Fibroblast of skin of left biceps (primary cell): ENCODE results near the gene PGGT1B.

Experiments used
- DNase-seq, 2 experiments: peaks; one replicate each; pipeline ENCODE4 v3.0.0-alpha.2; 2013; ENCODE audit warnings: low read depth in 2 of 2

PGGT1B gene

GRCh38 chr5:115262321-115263077 is at the start of gene PGGT1B:
TSS of gene PGGT1B (minus strand) at chr5:115262877. CDS start at chr5:115262851, 26 bp downstream.
- DNase-seq = peak; percentile 8 to 12

GRCh38 chr5:115309751-115310370 is 47.2 kb upstream of the PGGT1B start:
- DNase-seq = peak; percentile 15 to 25

GRCh38 chr5:115308815-115309214 is 46.1 kb upstream of the PGGT1B start:
- DNase-seq = no peak

DNA sequence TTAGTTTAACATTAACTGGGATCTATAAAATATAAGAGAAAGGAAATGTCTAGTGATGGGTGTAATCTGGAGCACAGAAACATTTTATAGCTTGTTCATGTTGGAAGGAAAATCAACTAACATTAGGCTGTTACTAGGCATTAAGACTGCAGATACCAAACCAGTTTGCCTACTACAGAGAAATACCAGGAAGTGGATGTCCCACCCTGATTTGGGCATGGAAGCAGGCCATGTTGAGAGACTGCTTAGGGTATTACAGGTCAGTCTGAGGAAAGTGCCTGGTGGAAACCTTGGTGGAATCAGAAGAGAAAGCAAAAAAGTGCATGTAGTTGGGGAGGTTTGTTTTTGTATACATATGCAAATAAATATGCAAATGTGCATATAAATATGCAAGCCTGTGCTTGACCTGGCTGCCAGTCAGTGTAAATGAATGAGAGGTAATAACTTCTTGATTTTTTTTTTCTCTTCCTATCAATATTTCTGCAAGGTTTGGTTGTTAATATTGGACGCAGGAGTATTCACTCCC is 43.4 kb upstream of the PGGT1B start:
- DNase-seq = no peak

GRCh38 chr5:115304496-115304895 is 41.8 kb upstream of the PGGT1B start:
- no peak for DNase-seq

- no peak for DNase-seq
Observed at GRCh38 chr5:115298811-115299210, 36.1 kb upstream of the PGGT1B start.

DNA sequence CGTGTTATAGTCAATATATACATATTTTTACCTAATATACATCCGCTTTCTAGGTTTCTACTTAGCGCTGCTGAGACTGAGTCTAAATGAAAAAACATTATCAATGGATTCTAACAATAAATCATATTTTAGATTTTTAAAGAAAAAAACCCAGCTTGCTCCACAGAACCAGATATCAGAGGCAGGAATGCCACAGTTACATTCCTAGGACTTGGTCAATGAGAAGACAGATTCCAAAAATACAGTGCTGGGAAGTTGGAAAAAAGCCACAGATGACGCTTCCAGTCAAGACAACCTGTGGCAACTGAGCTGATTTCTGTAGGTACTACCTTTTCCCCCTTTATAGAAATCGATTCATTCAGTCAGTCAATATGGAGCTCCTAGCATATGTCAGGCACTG is 34.4 kb upstream of the PGGT1B start:
- DNase-seq = no peak

DNA sequence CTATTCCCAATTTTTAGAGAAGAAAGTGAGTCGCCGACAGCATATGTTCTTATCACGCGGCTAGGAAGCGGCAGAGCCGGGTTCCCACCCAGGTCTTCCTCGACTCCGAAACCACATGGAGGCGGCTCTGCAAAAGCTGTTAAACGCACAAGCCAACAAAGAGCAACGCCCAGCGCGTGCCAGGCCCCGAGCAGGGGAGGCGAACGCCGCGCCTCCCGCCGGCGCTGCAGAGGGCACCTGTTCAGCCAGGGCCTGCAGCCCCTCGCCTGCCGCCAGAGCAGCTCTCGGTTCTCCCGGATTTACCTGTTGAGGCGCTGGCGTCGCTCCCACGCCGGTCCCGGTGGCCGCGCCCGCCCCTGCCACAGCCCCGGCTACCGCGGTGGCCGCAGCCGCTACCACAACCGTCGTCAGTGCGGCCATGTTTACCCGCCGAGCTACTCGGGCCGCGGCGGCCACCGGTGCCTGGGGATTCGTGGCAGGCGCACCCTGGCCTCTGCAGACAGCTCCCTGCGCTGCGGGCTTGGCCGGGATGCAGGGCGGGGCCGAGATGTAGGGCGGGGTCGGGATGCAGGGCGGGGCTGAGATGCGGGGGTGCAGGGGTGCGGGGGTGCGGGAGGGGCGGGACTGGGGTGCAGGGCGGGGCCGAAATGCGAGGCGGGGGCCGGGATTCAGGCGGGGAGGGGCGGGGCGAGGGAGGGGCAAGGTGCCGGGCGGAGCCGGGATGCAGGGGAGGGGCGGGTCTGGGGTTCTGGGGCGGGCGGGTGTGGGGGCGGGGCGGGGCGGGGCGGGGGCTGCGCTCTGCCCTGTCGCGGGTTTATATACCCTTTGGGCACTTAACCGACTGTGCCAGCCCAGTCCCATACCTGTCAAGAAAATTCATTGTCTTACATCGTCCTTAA is 33.7 kb upstream of the PGGT1B start, which contains the start of gene CCDC112:
Gene CCDC112, minus strand, starts transcription at position 531 of the 899 bp plus-strand sequence. Its CDS starts 111 bp downstream, at position 420.
- DNase-seq = peak; percentile 27 to 34

DNA sequence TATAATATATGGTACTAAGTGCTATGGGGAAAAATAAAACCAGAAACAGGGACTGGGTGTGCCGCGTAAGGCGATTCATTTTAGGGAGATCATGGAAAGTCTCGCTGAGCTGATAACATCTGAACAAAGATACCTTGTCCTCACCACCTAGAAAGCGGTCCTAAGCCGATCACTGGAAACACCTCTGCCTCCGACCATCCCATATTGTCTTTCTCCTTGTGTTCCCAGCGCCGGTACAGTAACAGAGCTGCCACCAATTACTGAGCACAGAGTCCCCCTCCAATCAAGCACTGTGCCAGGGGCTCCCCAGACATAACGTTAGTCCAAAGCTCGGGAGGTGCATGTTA is 33.1 kb upstream of the PGGT1B start:
- DNase-seq = no peak

DNA sequence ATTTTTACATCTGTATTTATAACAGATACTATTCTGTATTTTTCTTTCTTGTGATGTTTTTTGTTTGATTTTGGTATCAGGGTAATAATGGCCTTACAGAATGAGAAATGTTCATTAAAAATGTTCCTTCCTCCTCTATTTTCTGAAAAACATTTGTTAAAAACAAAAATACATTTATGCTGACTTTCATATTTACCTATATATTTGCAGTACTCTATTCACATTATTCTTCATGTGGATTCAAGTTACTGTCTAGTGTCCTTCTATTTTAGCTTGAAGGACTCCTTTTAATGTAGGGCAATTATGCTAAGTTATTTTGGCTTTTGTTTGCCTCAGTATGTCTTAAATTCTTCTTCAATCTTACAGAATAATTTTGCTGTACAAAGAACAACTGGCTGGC is 28.7 kb upstream of the PGGT1B start:
- no peak for DNase-seq

- no peak for DNase-seq
Observed at GRCh38 chr5:115289104-115289503, 26.4 kb upstream of the PGGT1B start.

DNA sequence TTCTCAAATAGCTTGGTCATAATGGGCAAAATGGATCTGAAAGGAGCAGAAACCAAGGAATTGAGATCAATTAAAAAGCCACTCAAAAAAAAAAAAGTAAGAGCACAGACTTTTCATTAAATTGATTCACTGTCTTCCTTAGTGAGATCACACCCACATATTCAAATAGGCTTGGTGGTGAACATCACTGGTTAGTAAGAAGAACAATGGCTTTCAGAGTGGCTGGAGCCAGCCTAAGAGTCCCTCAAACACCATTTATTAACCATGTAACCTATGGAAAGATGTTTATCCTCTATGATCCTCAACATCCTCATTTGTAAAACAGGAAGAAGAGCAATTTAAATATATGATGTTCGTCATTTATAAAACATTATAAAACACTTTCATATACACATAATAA is 21.3 kb upstream of the PGGT1B start:
- DNase-seq = no peak

DNA sequence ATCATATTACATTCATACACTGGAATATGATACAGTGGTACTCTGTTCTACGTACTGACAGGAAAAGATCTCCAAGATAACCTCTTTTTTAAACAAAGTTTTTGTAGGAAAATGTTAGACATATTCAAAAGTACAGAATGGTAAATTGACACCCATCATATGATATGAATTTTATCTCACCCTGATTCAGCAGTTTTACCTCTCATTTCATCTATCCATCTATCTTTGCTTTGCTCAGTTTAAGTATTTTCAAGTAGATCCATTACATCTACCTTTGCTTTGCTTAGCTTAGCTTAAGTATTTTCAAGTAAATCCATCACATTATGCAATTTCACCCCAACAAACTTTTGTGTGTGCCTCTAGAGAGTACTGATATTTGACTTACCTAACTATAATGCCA is 19.5 kb upstream of the PGGT1B start:
- DNase-seq = no peak

DNA sequence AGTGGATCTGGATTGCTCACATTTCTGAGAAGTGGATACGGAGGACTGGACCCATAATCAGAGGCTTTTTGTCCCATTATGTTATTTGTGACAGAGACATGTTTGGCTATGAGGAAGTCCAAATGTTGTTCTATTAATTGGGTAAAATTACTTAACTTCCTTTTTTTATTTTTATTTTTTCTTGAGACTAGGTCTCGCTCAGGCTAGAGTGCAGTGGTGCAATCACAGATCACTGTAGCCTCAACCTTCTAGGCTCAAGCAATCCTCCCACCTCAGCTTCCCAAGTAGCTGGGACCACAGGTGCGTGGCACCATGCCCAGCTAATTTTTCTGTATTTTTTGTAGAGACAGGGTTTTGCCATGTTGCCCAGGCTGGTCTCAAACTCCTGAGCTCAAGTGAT is 11.9 kb upstream of the PGGT1B start:
- no peak for DNase-seq

- no peak for DNase-seq
Observed at GRCh38 chr5:115272297-115272958, 9.8 kb upstream of the PGGT1B start.

- no peak for DNase-seq
Observed at GRCh38 chr5:115271295-115272050, 8.8 kb upstream of the PGGT1B start.

- peak; percentile 13 to 17 for DNase-seq
Observed at GRCh38 chr5:115267617-115268016, 4.9 kb upstream of the PGGT1B start.

DNA sequence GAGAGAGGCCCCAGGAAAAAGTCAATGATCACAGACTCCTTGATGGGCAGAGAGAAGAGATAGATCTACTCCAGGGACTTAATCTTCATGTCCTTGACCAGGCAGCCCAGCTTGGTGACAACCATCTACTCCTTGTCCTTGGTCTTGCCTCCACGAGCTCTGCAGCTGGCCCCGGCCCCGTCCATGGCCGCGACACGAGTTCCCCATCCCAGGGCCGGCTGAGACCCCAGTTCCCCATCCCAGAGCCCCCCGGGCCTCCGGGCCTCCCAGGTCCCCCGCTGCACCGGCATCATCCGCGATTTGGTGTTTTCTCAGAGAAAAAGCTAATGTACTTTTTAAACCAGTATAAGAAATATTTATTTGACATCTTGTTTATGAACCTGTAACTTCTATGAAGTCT is 2.5 kb upstream of the PGGT1B start:
- DNase-seq = no peak

GRCh38 chr5:115264786-115265185 is 2.1 kb upstream of the PGGT1B start:
- DNase-seq = no peak

GRCh38 chr5:115263078-115263380 is 352 bp upstream of the PGGT1B start:
- DNase-seq = no peak

- no peak for DNase-seq
Observed at GRCh38 chr5:115262011-115262320, 711 bp downstream of the PGGT1B start.
